ENCODE measurements around the gene CMSS1.

Gene CMSS1

DNA sequence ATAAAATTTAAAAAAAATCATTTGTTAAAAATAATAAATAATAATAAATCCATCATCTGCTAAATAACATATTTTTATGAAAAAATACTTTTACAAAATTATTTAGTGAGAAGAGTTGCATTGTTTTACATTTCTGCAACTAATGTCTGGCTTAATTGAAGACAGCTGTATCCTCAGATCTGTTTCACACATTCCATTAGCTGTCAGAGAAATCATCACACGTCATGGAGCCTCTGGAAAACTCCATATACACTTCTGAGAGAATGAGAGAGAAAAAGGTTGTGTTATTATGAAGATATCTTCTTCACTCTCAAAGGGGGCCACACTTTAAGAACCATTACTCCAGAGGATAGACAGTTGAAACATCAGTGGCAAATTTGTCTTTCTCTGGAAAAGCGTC lies 40.8 kb downstream of the CMSS1 start:
- TF ChIP-seq, protein P1, sequence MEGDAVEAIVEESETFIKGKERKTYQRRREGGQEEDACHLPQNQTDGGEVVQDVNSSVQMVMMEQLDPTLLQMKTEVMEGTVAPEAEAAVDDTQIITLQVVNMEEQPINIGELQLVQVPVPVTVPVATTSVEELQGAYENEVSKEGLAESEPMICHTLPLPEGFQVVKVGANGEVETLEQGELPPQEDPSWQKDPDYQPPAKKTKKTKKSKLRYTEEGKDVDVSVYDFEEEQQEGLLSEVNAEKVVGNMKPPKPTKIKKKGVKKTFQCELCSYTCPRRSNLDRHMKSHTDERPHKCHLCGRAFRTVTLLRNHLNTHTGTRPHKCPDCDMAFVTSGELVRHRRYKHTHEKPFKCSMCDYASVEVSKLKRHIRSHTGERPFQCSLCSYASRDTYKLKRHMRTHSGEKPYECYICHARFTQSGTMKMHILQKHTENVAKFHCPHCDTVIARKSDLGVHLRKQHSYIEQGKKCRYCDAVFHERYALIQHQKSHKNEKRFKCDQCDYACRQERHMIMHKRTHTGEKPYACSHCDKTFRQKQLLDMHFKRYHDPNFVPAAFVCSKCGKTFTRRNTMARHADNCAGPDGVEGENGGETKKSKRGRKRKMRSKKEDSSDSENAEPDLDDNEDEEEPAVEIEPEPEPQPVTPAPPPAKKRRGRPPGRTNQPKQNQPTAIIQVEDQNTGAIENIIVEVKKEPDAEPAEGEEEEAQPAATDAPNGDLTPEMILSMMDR (IDR thresholded peaks at IDR 0.05; ENCODE audit: borderline replicate concordance, insufficient read depth, low read depth, low read length): no peak
- H3K4me3 ChIP-seq (ENCODE audit: low read depth, low read length): no peak overlapping the region

DNA sequence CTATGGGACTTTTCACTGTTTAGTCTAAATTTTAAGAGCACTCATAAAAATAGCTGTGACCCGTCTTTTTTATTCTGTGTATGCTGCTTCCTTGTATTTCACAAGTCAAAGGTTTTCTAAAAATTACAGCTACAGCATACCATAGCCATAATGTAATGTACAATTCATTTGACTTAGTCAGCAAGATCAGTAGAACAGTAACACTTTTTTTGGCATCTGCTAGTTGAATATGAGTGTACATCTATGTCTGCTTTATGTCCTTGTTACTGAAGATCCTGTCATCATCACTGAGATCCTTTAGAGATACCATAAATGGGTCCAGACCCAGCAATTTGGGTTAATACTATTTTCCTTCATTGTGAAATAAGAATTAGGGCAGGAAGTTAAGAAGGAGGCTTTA lies 42.2 kb downstream of the CMSS1 start:
- H3K4me3 ChIP-seq (ENCODE audit: low read depth, low read length): no peak overlapping the region
- TF ChIP-seq, protein P1 (IDR thresholded peaks at IDR 0.05; ENCODE audit: borderline replicate concordance, insufficient read depth, low read depth, low read length): no peak

DNA sequence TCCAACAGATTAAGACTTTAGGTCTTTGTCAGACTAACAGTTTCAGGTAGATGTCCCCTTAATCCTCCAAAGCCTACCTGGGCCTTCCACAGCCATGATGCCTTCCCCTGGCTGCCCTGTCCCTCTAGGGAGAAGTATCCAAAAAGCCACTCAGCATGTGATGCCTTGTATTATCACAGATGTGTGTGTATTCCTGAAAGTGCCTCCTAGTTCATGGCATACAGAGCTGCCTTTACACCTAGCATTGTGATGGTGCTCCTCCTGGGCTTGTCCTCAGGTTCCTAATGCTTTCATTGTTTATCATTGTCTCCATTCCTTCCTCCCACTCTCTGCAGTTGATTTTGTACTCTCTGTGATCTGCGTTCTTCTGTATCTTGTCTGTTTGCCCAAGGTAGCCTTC lies 43.6 kb downstream of the CMSS1 start:
- H3K4me3 ChIP-seq (ENCODE audit: low read depth, low read length): no peak overlapping the region
- TF ChIP-seq, protein P1 (IDR thresholded peaks at IDR 0.05; ENCODE audit: borderline replicate concordance, insufficient read depth, low read depth, low read length): no peak

DNA sequence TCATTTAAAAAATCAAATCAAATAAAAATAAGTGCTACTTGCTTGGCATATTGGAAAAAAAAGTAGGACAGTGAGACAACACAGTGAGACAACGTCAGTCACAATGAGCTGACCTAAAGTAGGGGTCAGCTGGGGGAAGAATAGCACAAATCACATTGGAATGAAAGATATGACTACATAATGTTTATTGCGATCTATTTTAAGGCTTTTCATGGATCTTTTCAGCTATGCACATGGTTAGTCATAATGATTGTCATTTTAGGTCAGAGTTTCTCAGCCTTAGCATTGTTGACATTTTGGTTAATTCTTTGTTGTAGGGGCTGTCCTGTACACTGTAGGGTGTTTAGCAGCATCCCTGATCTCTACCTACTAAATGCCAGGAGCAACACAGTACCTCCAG lies 44.5 kb downstream of the CMSS1 start:
- TF ChIP-seq, protein P1 (IDR thresholded peaks at IDR 0.05; ENCODE audit: borderline replicate concordance, insufficient read depth, low read depth, low read length): no peak

DNA sequence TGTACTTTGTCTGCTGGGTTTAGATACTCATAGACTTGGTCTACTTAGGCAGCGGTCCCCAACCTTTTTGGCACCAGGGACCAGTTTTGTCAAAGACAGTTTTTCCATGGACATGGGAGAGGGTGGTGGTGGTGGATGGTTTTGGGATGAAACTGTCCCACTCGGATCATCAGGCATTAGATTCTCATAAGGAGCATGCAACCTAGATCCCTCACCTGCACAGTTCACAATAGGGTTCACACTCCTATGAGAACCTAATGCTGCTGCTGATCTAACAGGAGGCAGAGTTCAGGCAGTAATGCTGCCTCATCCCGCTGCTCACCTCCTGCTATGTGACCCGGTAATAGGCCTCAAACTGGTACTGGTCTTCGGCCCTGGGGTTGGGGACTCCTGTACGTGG lies 45.3 kb downstream of the CMSS1 start:
- no peak overlapping the region for H3K4me3 ChIP-seq (ENCODE audit: low read depth, low read length)
- TF ChIP-seq, protein P1 (IDR thresholded peaks at IDR 0.05; ENCODE audit: borderline replicate concordance, insufficient read depth, low read depth, low read length): no peak

More for the DNA sequence above, 44.5 kb downstream of the CMSS1 start:
- no peak overlapping the region for H3K4me3 ChIP-seq (ENCODE audit: low read depth, low read length)

DNA sequence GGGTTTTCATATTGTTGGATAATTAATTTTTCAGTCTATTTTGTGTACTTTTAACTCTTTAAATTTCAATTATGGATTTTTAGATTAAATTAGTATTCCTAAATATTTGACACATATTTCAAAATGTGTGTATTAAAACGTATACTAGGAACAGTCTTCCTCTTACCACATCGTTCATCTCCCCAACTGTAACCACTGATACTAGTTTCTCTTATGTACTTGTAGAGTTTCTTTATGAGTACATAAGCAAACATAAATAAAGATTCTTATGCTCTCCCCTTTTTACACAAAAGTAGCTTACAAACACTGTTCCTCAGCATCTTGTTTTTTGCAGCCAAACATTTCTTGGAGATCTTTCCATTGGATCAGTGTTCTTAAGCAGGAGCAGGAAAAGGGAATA lies 45.9 kb downstream of the CMSS1 start:
- TF ChIP-seq, protein P1 (IDR thresholded peaks at IDR 0.05; ENCODE audit: borderline replicate concordance, insufficient read depth, low read depth, low read length): no peak
- no peak overlapping the region for H3K4me3 ChIP-seq (ENCODE audit: low read depth, low read length)

GRCh38 chr3:99864289-99864688 lies 46.6 kb downstream of the CMSS1 start:
- TF ChIP-seq, protein P1 (IDR thresholded peaks at IDR 0.05; ENCODE audit: borderline replicate concordance, insufficient read depth, low read depth, low read length): no peak

More at GRCh38 chr3:99864289-99864688, 46.6 kb downstream of the CMSS1 start:
- no peak overlapping the region for H3K4me3 ChIP-seq (ENCODE audit: low read depth, low read length)
